Subcutaneous adipose tissue (tissue), 4 donors: Measurements from ENCODE around the gene PRSS1. TPM values are rescaled to one million over a fixed set of nuclear protein-coding genes. Genes with fewer than 3 reads are reported as not detected.

ENCODE experiments used
- total RNA-seq, 4 donors: library from RNA; depleted of rRNA; stranded (reverse); fragments of >200 nt; gene quantifications; one replicate each; pipeline ENCODE4 v1.1.0, GENCODE V29; 2016
- TF ChIP-seq, protein P1 (sequence below): fragments of 450-650 bp; IDR thresholded peaks from one replicate; pipeline ENCODE4 v1.5.1; 2016; ENCODE audit warnings: low read depth, mild to moderate bottlenecking, control low read depth, antibody characterized with exemption, moderate library complexity

Gene PRSS1
- total RNA-seq, 4 donors from 2014 or later, result not detected

DNA sequence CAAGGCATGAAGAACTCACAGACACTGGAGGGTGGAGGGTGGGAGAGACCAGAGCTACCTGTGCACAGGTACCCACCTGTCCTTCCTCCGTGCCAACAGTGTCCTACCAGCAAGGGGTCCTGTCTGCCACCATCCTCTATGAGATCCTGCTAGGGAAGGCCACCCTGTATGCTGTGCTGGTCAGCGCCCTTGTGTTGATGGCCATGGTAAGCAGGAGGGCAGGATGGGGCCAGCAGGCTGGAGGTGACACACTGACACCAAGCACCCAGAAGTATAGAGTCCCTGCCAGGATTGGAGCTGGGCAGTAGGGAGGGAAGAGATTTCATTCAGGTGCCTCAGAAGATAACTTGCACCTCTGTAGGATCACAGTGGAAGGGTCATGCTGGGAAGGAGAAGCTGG, 43.3 kb downstream of the PRSS1 start:
- TF ChIP-seq, protein P1, sequence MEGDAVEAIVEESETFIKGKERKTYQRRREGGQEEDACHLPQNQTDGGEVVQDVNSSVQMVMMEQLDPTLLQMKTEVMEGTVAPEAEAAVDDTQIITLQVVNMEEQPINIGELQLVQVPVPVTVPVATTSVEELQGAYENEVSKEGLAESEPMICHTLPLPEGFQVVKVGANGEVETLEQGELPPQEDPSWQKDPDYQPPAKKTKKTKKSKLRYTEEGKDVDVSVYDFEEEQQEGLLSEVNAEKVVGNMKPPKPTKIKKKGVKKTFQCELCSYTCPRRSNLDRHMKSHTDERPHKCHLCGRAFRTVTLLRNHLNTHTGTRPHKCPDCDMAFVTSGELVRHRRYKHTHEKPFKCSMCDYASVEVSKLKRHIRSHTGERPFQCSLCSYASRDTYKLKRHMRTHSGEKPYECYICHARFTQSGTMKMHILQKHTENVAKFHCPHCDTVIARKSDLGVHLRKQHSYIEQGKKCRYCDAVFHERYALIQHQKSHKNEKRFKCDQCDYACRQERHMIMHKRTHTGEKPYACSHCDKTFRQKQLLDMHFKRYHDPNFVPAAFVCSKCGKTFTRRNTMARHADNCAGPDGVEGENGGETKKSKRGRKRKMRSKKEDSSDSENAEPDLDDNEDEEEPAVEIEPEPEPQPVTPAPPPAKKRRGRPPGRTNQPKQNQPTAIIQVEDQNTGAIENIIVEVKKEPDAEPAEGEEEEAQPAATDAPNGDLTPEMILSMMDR, result no peak

DNA sequence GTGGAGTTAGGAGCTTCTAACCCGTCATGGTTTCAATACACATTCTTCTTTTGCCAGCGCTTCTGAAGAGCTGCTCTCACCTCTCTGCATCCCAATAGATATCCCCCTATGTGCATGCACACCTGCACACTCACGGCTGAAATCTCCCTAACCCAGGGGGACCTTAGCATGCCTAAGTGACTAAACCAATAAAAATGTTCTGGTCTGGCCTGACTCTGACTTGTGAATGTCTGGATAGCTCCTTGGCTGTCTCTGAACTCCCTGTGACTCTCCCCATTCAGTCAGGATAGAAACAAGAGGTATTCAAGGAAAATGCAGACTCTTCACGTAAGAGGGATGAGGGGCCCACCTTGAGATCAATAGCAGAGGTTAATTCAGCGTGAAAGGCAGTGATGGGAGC, 43.9 kb downstream of the PRSS1 start:
- TF ChIP-seq, protein P1, result no peak

DNA sequence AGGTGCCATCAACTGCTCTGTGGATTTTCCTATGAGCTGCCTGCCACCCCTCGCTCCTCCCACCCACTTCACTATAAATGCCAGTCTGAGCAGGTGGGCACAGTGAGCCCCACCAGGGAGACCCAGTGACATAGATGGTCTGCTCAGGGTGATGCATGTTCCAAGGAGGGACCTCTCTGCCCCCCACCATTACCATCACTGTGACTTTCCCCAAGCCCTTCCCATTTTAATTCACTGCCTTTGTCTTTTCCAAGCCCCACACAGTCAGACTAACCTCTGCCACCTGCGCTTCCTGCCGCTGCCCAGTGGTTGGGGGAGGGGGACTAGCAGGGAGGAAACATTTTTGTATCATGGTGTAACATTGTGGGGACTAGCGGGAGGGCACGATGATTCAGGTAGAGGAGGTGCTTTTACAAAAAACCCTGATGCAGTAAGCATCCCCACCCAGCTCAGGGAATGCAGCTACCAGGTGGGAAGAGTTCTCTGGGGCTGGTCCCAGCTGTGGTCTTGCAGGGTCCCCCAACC, 46.1 kb downstream of the PRSS1 start:
- TF ChIP-seq, protein P1, result no peak

DNA sequence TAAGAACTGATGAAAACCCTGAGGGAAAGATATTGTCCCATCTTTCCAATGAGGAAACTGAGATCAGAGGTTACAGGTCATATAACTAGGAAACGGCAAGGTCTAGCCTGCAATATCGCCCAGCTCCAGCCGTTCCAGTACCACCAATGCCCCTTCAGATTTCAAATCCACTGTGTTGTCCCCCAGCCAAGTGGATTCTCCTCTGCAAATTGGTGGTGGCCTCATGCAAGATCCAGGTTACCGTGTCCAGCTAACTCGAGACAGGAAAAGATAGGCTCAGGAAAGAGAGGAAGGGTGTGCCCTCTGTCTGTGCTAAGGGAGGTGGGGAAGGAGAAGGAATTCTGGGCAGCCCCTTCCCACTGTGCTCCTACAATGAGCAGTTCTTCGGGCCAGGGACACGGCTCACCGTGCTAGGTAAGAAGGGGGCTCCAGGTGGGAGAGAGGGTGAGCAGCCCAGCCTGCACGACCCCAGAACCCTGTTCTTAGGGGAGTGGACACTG, 46.8 kb downstream of the PRSS1 start:
- TF ChIP-seq, protein P1, result no peak

DNA sequence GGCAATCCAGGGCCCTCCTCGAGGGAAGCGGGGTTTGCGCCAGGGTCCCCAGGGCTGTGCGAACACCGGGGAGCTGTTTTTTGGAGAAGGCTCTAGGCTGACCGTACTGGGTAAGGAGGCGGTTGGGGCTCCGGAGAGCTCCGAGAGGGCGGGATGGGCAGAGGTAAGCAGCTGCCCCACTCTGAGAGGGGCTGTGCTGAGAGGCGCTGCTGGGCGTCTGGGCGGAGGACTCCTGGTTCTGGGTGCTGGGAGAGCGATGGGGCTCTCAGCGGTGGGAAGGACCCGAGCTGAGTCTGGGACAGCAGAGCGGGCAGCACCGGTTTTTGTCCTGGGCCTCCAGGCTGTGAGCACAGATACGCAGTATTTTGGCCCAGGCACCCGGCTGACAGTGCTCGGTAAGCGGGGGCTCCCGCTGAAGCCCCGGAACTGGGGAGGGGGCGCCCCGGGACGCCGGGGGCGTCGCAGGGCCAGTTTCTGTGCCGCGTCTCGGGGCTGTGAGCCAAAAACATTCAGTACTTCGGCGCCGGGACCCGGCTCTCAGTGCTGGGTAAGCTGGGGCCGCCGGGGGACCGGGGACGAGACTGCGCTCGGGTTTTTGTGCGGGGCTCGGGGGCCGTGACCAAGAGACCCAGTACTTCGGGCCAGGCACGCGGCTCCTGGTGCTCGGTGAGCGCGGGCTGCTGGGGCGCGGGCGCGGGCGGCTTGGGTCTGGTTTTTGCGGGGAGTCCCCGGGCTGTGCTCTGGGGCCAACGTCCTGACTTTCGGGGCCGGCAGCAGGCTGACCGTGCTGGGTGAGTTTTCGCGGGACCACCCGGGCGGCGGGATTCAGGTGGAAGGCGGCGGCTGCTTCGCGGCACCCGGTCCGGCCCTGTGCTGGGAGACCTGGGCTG, 47.5 kb downstream of the PRSS1 start:
- TF ChIP-seq, protein P1, result no peak

DNA sequence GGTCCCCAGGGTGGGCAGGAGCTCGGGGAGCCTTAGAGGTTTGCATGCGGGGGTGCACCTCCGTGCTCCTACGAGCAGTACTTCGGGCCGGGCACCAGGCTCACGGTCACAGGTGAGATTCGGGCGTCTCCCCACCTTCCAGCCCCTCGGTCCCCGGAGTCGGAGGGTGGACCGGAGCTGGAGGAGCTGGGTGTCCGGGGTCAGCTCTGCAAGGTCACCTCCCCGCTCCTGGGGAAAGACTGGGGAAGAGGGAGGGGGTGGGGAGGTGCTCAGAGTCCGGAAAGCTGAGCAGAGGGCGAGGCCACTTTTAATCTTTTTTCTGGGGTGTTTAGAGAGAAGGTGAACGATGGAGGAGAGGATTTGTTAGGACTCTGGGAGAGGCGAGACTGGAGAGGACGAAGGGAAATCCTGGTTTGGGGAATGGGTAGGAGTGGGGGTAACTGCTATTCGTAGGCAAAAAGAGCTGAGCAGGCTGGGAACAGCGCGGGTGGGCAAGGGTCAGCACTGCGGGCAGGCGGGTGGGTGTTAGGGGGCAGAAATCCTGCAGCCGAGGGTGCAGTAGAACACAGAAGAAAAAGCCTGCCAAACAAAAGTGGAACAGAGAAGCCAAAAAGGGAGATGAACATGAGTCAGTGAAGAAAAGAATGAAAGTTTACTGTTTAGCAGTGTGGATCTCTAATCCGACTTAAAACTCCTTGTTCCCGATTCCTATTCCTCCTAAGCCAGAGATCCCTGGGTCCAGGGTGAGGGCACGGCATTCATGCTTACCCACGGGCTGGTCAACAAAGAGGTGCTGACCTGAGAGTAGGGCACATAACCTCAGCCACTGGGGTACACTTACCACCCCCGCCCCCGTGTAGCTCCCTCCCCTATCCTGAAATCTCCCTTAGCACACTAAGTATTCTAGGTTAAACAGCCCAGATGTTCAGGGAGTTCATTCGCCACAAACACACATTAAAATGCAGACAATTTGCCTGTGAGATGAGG, 48.4 kb downstream of the PRSS1 start:
- TF ChIP-seq, protein P1, result no peak
